ENCODE data around the gene WDFY3.
"Not testable (repeated sequence)": the region's sequence is repeated elsewhere in the genome, so short reads cannot be mapped to it uniquely, and the experiment has no call there.

Gene WDFY3

GRCh38 chr4:84673475-84674240 lies 292.8 kb downstream of the WDFY3 start:
- DNase-seq (ENCODE audit: low spot score) = peak; percentile 78

- no peak for DNase-seq (ENCODE audit: low spot score)
Observed at GRCh38 chr4:84672177-84672576, 294.3 kb downstream of the WDFY3 start.

GRCh38 chr4:84669201-84669600 lies 297.3 kb downstream of the WDFY3 start:
- no peak for DNase-seq (ENCODE audit: low spot score)

GRCh38 chr4:84666439-84666838 lies 300.1 kb downstream of the WDFY3 start:
- no peak for DNase-seq (ENCODE audit: low spot score)

- DNase-seq (ENCODE audit: low spot score) = not testable (repeated sequence)
Observed at GRCh38 chr4:84664767-84665166, 301.7 kb downstream of the WDFY3 start.

GRCh38 chr4:84661191-84661939 lies 305.1 kb downstream of the WDFY3 start:
- DNase-seq (ENCODE audit: low spot score) = no peak

GRCh38 chr4:84660606-84661005 lies 305.9 kb downstream of the WDFY3 start:
- no peak for DNase-seq (ENCODE audit: low spot score)

GRCh38 chr4:84652478-84652877 lies 314.0 kb downstream of the WDFY3 start:
- DNase-seq (ENCODE audit: low spot score) = no peak

GRCh38 chr4:84651499-84651898 lies 315.0 kb downstream of the WDFY3 start:
- DNase-seq (ENCODE audit: low spot score) = no peak

GRCh38 chr4:84648863-84649647 lies 317.4 kb downstream of the WDFY3 start:
- no peak for DNase-seq (ENCODE audit: low spot score)

GRCh38 chr4:84648178-84648577 lies 318.3 kb downstream of the WDFY3 start:
- no peak for DNase-seq (ENCODE audit: low spot score)

- DNase-seq (ENCODE audit: low spot score) = no peak
Observed at GRCh38 chr4:84647312-84647884, 319.1 kb downstream of the WDFY3 start.

- DNase-seq (ENCODE audit: low spot score) = no peak
Observed at GRCh38 chr4:84644087-84644486, 322.4 kb downstream of the WDFY3 start.

GRCh38 chr4:84639145-84639544 lies 327.3 kb downstream of the WDFY3 start:
- no peak for DNase-seq (ENCODE audit: low spot score)

- no peak for DNase-seq (ENCODE audit: low spot score)
Observed at GRCh38 chr4:84638092-84638491, 328.4 kb downstream of the WDFY3 start.

GRCh38 chr4:84634961-84635360 lies 331.5 kb downstream of the WDFY3 start:
- no peak for DNase-seq (ENCODE audit: low spot score)

GRCh38 chr4:84632092-84632491 lies 334.4 kb downstream of the WDFY3 start:
- DNase-seq (ENCODE audit: low spot score) = peak; percentile 10

GRCh38 chr4:84631573-84631972 lies 334.9 kb downstream of the WDFY3 start:
- no peak for DNase-seq (ENCODE audit: low spot score)

GRCh38 chr4:84626673-84627072 lies 339.8 kb downstream of the WDFY3 start:
- DNase-seq (ENCODE audit: low spot score) = no peak

GRCh38 chr4:84623661-84624060 lies 342.8 kb downstream of the WDFY3 start:
- no peak for DNase-seq (ENCODE audit: low spot score)

- no peak for DNase-seq (ENCODE audit: low spot score)
Observed at GRCh38 chr4:84622959-84623358, 343.5 kb downstream of the WDFY3 start.

Measured in AG08395 (cell line).